HTR-8/SVneo (cell line): ENCODE data around the gene OR4D11.
"Not testable (repeated sequence)": the region's sequence is repeated elsewhere in the genome, so short reads cannot be mapped to it uniquely, and the experiment has no call there.

Experiments
- DNase-seq: peaks from one replicate; pipeline ENCODE4 v3.0.0; 2011; ENCODE audit warnings: low spot score, mixed read lengths; ENCODE audit not compliant: insufficient read length
- FAIRE-seq: peaks from 2 replicates; lab custom pipeline; 2011; peaks lifted over from hg19 to GRCh38; lab: Jason Lieb, UNC

Gene OR4D11

GRCh38 chr11:59503276-59503675 is at the start of gene OR4D11:
Gene OR4D11, plus strand, starts transcription at chr11:59503576. Its CDS starts 0 bp downstream, at chr11:59503576.
- no peak for DNase-seq

GRCh38 chr11:59456661-59457060 is 46.7 kb upstream of the OR4D11 start, which contains the start of gene OR4D6:
Gene OR4D6, plus strand, starts transcription at chr11:59456961. Its CDS starts 0 bp downstream, at chr11:59456961.
- DNase-seq (no peak), FAIRE-seq (no peak)

More at GRCh38 chr11:59503276-59503675, at the start of gene OR4D11:
- no peak for FAIRE-seq

GRCh38 chr11:59459916-59460315 is 43.5 kb upstream of the OR4D11 start:
- DNase-seq (no peak), FAIRE-seq (no peak)

- FAIRE-seq (no peak), DNase-seq (no peak)
Observed at GRCh38 chr11:59463190-59463641, 40.2 kb upstream of the OR4D11 start.

- DNase-seq (no peak), FAIRE-seq (no peak)
Observed at GRCh38 chr11:59473015-59473414, 30.4 kb upstream of the OR4D11 start, which contains the start of gene OR4D10. Gene OR4D10, plus strand, starts transcription at chr11:59473315. Its CDS starts 4,115 bp downstream, at chr11:59477430.

- DNase-seq (no peak), FAIRE-seq (no peak)
Observed at GRCh38 chr11:59475176-59475575, 28.2 kb upstream of the OR4D11 start.

GRCh38 chr11:59479906-59480305 is 23.5 kb upstream of the OR4D11 start:
- DNase-seq: no peak
- no peak for FAIRE-seq

- FAIRE-seq (no peak), DNase-seq (no peak)
Observed at GRCh38 chr11:59480359-59480758, 23.0 kb upstream of the OR4D11 start.

GRCh38 chr11:59501931-59502330 is 1.4 kb upstream of the OR4D11 start:
- no peak for FAIRE-seq

GRCh38 chr11:59510941-59511589 is 7.7 kb downstream of the OR4D11 start, which contains the start of gene OR4D9:
Gene OR4D9, plus strand, starts transcription at chr11:59511539. Its CDS starts 3,374 bp downstream, at chr11:59514913.
- DNase-seq (no peak), FAIRE-seq (no peak)

More at GRCh38 chr11:59501931-59502330, 1.4 kb upstream of the OR4D11 start:
- no peak for DNase-seq

GRCh38 chr11:59511675-59512074 is 8.3 kb downstream of the OR4D11 start:
- DNase-seq (no peak), FAIRE-seq (no peak)

- not testable (repeated sequence) for FAIRE-seq, DNase-seq
Observed at GRCh38 chr11:59520139-59520538, 16.8 kb downstream of the OR4D11 start.

GRCh38 chr11:59520741-59521140 is 17.4 kb downstream of the OR4D11 start:
- DNase-seq (no peak), FAIRE-seq (no peak)

- FAIRE-seq: no peak
- no peak for DNase-seq
Observed at GRCh38 chr11:59523541-59523940, 20.2 kb downstream of the OR4D11 start.

GRCh38 chr11:59528711-59529110 is 25.3 kb downstream of the OR4D11 start:
- DNase-seq: no peak
- no peak for FAIRE-seq

- FAIRE-seq (no peak), DNase-seq (no peak)
Observed at GRCh38 chr11:59532620-59533019, 29.2 kb downstream of the OR4D11 start.

GRCh38 chr11:59534676-59535075 is 31.3 kb downstream of the OR4D11 start:
- DNase-seq (no peak), FAIRE-seq (no peak)

GRCh38 chr11:59542142-59542810 is 38.9 kb downstream of the OR4D11 start:
- DNase-seq (no peak), FAIRE-seq (no peak)

- DNase-seq, FAIRE-seq: not testable (repeated sequence)
Observed at GRCh38 chr11:59543713-59544112, 40.3 kb downstream of the OR4D11 start.

- FAIRE-seq (no peak), DNase-seq (no peak)
Observed at GRCh38 chr11:59544869-59545178, 41.4 kb downstream of the OR4D11 start.
